HTERT RPE-1 (cell line): ENCODE results near the gene MBP.

ENCODE experiments used
- in situ Hi-C: fragments of 300-500 bp; cut with MboI; formaldehyde crosslinking; loops from 4 replicates; pipeline ENCODE4 v1.14.3; 2020; ENCODE audit warnings: low sequenced_read_pairs

MBP gene

DNA sequence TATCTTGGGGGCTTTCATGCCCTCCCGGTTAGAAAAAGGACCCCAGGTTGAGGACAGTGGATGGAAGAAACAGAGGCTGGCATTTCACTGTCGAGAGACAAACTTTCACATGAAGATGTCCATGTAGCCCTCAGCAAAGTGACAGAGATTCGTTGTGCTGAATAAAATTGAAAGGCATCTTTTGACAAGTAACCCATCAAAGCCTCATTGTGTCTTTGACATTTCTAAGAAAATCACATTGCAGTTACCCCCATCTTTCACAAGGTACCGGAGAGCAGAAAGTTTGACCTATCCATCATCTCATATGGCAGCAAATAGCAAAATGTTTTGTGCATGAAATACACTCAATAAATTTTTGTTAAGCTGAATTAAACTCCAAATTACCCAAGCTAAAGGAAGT is 2.0 kb upstream of the MBP start:
- in situ Hi-C loops = no loop called here

DNA sequence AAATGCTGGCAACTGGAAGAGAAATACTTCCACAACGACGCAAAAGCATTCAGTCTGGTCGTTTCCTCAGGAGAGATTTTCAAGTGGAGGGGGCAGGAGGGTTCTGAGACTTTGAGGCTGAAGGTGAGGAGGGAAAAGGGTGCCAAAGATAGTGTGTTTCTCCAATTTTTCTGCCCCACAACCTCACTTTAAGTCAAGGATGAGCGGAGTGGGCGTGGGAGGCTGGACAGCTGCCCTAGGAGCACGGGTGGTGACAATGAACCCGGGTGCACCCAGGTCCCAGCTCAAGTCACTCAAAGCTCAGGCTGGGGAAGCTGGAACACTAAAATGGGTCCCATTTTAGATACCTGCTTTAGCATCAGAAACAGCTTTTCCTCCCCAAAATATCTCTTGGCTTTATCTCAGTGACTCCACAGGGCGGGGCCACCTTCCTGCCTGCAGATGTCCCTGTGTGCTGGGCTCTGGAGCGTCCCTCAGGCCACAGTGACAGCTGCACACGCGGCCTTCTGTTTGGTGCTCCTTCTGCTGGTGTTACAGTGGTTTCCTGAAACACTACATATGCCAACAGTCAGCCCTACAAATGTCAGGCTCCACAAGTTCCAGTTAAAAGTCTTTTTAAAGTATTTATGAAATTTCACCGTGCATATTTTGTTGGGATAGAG is 1.4 kb upstream of the MBP start:
- in situ Hi-C loops = no loop called here

DNA sequence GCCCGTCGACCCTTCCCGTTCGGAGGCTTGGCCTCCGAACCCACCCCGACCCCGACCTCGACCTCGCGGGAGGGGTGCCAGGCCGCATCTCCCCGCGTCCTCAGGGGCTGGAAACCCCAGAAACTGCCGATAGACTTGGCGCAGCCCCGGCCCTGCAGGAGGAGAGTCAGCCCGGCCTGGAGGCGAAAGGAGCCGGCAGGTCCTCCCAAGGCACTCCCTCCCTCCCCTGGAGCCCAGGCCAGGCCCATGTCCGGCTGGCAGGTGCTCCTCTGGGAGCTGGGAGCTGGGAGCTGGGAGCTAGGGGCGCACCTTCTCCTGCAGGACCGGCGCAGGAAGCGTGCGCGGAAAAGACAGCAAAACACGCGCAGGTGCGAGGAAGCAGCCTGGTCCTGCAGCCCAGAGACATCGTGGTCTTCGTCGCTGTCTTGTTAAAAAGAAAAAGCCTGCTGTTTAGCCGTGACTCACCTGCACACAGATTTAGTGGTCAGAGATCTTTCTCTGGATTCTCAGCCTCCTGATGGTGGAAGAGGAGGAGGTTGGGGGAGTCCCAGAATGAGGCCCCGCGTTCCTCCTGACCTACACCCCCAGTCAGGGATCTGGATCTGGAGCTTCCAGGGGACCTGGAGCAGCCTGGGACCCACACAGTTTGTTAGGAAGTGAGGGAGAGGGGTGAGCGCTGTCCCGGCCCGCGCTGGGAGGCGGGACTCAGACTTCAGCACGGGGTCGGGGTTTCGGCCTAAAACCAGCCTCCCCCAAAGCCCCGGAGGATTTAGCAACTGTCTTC is 660 bp upstream of the MBP start:
- in situ Hi-C loops = no loop called here

DNA sequence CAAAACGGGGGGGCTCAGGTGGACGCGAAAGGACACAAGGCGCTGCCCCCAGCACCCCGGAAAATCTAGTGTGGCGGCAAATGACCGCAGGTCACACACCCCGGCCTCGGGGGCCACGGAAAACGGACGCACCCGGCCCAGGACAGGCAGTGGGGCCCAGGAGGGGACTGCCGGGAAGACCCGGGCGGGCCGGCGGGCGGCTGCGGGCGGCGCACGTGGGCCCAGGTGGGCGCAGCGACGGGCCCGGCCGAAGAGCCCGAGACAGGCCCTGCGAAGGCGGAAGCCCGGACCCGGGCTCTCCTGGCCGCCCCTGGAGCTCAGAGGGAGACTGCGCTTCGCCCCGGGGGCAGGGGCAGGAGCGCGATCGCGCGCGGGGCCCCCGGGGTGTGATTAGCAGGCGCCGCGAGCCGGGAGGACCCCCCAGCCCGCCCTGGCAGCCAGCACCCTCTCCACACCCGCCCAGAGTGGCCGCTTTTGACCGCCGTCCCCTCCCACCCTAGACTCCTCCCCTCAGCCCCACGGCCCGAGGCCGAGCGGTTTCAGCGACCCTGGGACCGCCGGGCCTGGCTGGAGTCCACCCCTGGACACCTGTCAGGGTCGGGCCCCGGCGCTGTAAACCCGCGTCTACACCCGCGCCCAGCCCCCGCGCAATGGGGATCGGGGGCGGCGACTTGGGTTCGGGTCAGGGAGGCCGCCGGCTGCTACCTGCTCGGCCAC is 773 bp downstream of the MBP start:
- in situ Hi-C loops = no loop called here

DNA sequence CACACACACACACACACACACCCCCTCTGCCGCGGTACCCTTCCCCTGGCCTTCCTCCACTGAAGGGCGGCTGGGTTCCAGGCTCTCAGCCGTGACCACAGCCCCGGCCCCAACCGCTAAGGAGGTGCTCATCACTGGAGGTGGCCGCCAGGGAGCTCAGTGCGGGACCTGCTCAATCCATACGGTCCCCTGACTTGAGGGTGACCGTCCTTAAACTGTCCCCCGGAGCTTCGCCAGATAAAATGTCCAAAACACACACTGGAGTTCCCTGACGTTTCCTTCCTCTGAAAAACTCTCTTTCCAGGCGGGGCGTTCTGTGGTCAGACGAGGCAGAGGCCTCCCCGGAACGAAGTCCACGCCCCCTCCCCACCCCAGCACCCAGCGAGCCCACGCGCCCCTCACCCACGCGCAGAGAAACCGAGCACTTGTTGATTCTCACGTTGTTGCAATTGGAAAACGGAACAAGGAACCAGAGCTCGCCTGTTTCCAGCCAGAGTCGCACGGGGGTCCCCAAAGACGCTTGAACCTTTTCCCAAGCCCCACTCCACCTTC is 1.4 kb downstream of the MBP start:
- in situ Hi-C loops = no loop called here

DNA sequence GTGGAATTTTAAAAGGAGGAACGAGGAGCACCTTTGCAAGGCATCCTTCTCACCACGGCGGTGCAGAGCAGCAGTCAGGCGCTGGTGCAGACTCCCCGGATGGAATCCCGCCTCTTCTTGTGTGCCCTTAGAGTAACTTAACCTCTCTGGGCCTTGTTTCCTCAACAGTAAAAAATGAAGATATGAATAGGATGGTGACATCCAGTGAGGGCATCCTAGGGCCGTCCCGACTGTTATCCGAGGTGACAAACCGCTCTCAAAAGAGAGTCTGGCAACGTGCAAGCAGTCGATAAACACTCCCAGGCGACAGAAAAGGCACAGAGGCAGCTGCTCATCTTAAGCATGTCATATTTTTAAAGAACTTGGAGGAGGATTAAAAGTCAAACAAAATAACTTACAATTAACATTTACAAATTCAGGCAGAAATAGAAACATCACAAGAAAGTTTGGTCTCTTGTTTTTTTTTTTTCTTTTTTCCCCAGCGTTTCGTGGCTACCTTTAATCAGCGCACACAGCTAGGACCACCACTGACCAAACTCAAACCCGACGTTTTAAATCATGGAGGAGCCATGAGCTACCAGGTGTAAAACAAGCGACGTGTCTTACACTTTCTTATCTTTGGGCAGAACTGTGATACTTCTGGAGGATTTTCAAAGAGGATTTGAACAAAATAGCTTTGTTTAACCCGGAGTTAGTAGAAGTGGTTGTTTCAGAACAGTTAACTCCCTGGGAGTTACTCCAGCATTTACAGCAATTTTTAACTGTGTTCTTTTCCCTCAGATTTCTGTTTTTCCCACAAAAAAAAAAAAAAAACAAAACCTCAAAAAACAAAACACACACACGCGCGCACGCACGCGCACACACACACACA is 2.1 kb downstream of the MBP start:
- in situ Hi-C loops = no loop called here

DNA sequence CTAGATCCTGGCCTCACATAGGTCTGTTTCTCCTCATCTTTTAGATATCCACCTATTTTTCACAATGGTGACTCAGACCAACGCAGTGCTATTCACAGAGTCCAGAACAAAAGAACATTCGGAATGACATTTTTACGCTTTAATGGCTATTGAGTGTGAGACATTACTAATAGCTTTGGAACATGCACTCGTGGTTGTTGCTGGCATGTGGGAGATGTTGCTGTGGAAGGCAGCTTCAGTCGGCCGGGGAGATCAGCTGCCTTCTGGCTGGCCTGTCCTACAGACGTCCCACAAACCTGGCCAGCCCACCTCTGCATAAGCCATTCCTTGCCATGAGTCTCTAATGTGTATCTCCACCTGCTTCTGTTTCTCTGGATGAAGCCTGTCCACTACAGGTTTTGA is 3.4 kb downstream of the MBP start:
- in situ Hi-C loops = no loop called here

DNA sequence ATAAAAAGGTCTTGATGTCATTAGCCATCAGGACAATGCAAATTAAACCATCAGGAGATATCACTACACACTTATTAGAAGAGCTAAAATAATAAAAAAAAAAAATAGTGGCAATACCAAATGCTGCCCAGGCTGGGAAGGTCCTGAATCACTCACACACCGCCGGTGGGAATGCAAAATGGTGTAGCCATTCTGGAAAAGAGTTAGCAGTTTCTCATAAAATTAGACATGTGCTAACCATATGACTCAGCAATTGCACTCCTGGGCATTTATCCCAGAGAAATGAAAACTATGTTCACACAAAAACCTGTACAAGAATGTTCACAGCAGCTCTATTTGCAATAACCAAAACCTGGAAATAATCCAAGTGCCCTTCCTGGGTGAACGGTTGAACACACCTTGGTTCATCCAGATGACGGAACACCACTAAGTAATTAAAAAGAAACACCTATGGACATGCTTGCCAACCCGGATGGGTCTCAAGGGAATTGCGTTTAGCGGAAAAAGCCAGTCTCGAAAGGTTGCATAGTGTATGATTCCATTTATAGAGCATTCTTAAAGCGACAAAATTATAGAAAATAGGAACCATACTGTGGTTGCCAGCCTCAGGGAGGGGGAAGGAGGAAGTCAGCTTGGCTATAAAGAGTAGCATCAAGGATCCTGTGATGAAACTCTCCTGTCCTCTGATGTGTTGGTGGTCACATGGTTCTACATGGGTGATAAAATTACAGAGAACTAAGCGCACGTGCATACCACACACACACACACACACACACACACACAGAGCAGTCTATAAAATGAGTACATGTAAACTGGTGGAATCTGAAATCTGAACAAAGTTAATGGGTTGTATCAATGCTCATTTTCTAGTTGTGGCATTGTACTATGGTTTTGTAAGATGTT is 4.6 kb downstream of the MBP start:
- in situ Hi-C loops = no loop called here

DNA sequence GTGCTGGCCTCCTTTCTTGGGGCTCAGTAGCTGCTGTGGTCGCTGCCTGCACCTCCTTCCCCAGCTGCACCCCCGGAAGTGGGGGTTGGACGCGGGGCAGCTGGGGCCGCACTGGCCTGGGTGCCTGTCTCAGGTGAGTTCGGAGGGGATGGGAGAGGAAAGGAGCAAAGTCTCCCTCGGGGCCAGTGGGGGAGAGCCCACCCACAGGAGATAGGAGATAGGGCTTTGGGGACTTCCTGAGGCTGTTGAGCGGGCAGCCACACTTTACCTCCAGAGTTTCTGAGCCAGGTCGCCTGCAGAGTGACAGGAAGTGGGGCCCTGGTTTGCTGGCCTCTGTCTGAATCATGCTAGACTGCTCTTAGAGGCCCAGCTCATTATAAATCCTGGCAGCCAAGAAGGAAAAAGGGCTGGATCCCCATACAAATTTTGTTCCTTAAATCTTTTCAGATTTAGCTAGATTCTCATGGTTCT is 8.1 kb downstream of the MBP start:
- in situ Hi-C loops = no loop called here

DNA sequence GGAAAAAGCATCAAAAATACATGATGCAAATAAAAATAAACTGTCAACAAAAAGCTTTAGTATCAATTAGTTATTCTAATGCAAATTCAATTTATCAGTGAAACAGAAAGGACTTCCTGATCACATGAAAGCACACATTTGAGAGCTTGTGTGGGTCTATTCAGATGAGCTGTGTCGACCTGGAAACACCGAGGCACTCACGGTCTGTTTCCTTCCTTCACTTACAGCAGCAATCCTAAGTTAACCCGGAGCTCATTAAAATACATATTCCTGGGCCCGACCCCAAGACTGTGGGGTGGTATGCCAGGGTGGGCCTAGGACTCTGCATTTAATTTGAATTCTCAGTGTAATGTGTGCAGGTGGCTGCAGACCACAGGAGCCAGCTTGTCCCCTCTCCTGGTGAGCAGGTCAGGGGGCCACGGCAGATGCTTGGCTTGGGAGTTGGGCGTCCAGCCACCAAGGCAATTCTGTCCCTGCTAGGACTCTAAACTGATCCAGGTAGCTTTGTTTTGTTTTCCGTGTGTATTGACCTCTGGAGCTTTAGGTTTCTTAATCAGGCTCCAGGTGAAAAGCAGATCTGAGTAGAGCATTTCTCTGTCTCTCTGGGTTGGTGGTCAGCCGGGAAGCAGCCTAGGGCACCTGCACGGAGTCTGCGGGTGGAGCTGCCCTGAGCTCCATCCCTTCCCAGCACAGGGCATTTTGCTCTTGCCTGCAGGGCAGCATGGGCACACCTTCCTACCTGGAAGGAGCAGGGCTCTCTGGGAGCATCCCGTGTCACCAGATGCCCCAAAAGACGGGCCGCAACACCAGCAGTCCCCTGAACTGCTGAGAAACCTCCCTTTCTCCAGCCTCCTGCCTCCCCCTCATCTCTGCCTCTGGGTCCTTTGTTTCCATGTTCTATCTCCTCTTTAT is 9.0 kb downstream of the MBP start:
- in situ Hi-C loops = no loop called here

DNA sequence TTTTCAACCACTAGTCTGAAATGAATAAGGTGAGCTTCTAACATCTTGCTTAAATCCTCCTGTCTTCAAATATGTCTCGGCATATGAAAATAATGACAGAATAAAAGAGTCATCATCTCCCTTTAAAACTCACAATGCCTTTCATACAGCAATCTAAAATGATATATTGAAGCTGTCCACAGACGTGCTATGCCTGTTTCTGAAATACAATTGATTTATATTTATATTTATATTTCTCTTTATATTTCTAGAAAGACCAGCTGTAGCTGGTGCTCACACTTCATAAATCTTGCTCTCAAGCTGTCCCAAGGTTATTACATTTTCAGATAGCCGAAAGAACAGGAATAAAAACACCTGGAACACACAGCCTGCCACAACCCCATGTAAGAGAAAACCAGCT is 11.1 kb downstream of the MBP start:
- in situ Hi-C loops = no loop called here

DNA sequence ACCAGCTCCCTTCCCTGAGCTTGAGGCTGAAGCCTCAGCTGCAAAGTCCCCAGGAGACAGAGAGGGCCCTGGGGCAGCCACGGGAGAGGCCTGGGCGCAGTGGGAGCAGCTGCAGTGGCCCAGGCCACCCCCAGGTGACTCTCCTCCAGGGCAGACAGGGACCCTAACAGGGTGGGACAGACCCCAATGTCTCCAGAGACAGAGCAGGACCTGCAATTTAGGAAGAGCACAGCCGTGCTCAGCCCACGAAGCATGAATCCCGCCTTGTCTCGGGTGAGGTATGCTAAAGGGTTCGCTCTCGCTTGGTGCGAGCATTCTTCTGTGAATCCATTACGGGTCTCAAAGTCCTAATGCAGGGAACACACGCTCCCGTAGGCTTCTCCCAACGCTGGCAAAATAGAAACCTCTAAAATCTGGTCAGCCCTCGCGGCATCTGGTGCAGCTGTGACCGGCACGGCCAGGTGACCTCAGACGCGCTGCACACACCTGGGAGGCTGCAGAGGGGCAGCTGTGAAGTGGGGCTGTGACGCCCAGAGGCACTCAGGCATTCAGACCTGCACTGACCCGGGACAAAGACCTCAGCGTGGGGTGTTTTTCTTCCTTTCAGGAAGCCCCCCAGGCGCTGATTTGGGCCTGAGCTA is 12.6 kb downstream of the MBP start:
- in situ Hi-C loops = no loop called here

DNA sequence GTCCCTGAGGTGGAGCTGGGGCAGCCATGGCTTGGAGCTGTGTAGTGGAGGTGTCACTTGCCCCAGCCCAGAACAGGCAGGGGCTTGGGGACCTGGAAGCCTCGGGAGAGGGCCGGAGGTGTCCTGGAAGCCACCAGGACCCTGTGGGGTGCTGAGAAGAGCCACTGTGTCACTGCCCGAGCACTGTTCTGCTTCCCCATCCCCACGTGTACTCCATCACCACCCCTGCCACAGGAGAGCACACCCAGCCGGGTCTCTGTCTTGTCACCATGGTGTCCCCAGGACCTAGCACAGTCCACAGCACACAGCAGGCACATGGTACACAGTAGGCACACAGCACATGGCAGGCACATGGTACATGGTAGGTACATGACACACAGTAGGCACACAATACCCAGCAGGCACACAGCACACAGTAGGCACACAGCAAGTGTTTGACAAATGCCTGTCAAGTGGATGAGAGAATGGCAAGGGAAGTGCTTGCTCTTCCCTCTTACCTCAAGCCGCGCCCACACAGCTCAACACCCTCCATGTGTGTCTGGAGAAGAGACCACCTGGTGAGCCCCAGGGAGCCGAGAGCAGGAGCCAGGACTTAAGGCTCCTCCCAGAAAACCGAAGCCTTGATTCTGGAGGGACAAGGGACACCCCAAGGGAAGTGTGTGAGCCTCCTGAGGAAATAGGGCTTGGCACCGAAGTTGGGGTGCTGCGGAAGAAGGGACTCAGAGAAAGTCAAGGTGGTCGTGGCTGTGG is 13.3 kb downstream of the MBP start:
- in situ Hi-C loops = no loop called here

DNA sequence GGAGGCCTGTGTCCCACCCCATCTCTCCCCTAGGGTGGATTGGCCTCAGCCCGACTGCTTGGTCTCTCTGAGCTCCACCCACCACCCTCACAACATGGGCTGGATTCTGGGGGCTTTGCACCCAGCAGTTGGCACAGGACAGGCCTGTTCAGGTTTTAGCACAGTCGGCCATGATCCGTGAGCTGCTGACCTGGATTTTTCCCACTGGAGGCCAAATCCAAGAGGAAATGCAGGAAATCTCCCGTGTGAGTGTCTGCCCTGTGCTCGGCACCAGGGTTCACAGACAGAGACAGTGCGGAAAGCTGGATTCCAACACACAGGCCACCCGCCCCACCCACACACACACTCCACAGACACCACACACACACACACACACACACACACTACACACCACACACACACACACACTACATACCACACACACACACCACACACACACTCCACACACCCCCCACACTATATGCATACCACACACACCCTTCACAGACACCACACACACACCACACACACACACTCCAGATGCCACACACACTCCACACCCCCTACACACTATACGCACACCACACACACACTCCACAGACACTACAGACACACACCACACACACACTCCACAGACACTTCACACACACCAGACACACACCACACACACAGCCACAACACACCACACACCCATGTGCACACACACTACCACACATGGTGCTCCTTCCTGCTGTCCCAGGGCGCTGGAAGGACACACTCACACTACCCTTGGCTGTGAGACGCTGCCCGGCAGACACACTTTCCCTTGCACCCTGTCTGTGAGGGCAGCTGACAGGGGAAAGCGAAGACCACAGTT is 14.1 kb downstream of the MBP start:
- in situ Hi-C loops = no loop called here

DNA sequence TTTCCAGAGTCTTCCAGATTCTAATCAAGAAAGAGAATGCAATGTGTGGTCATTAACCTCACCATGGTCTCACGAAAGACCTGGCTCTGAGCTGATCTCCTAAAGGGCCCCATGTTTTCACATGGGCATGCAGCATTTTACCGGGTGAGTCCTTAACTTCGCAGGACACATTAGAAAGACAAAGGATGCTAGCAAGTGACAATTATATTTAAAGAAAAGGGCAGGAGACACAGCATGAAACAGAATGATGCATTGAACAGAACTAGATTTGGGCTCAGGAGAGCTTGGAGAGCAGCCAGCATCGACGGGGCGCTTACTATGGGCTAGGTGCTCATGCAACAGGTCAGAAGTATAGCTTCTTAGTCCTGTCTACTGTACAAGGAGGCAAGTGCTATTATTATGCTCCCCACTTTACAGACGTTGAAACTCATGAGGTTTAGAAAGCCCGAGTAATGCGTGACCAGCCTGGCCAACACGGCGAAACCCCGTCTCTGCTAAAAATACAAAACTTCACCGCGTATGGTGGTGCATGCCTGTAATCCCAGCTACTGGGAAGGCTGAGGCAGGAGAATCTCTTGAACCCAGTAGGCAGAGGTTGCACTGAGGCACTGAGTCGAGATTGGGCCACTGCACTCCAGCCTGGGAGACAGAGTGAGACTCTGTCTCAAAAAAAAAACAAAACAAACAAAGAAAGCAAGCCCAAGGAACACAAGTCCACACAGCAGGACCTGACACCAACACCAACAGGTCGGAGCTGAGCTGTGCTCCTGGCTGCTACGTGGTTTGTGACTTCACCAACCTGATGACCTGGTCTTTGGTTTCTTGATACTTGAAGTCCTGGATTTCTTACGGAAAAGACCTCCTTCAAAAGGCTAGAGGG is 16.1 kb downstream of the MBP start:
- in situ Hi-C loops = no loop called here
